Osteoblast (primary cell): ENCODE data around the gene ZBP1. TPM values are rescaled to one million over a fixed set of nuclear protein-coding genes. Genes with fewer than 3 reads are reported as not detected.

Experiments used
- DNase-seq: peaks from one replicate; pipeline ENCODE4 v3.0.0; 2011; ENCODE audit warnings: low spot score, mixed read lengths; ENCODE audit not compliant: insufficient read length; ENCODE audit errors: missing footprints
- H2AFZ ChIP-seq: 2 replicates; pipeline ENCODE4 v1.6.0; 2011; ENCODE audit warnings: mild to moderate bottlenecking, low read length
- H3K27ac ChIP-seq: 2 replicates; pipeline ENCODE4 v1.5.1; 2011; ENCODE audit warnings: mild to moderate bottlenecking, low read depth, low read length, moderate library complexity
- H3K27me3 ChIP-seq: 2 replicates; pipeline ENCODE4 v1.6.0; 2012; ENCODE audit warnings: mild to moderate bottlenecking, control low read depth, inconsistent platforms, low read length, moderate library complexity; ENCODE audit not compliant: insufficient read depth
- H3K36me3 ChIP-seq: 2 replicates; pipeline ENCODE4 v1.5.1; 2011; ENCODE audit warnings: mild to moderate bottlenecking, low read length, control low read depth, moderate library complexity; ENCODE audit not compliant: insufficient read depth
- H3K4me1 ChIP-seq: 2 replicates; pipeline ENCODE4 v1.5.1; 2011; ENCODE audit warnings: mild to moderate bottlenecking, low read length, control low read depth, moderate library complexity; ENCODE audit not compliant: insufficient read depth
- H3K4me2 ChIP-seq: 2 replicates; pipeline ENCODE4 v1.6.0; 2011; ENCODE audit warnings: mild to moderate bottlenecking, low read length; ENCODE audit not compliant: insufficient read depth
- H3K4me3 ChIP-seq: fragments of 200-600 bp; sonication (generic); 3 replicates; pipeline ENCODE4 v1.5.1; 2012; ENCODE audit warnings: mild to moderate bottlenecking, low read length, inconsistent platforms; ENCODE audit not compliant: insufficient read depth
- H3K79me2 ChIP-seq: 2 replicates; pipeline ENCODE4 v1.6.0; 2012; ENCODE audit warnings: mild to moderate bottlenecking, low read length, control low read depth, inconsistent platforms; ENCODE audit not compliant: insufficient read depth
- H3K9me3 ChIP-seq: 2 replicates; pipeline ENCODE4 v1.5.1; 2011; ENCODE audit warnings: low read depth, low read length, control low read depth
- H4K20me1 ChIP-seq: 2 replicates; pipeline ENCODE4 v1.6.0; 2012; ENCODE audit warnings: mild to moderate bottlenecking, low read length, control low read depth; ENCODE audit not compliant: insufficient read depth
- CTCF ChIP-seq: IDR thresholded peaks from 2 replicates; pipeline ENCODE4 v1.5.1; 2011; ENCODE audit warnings: mild to moderate bottlenecking, low read depth, low read length, moderate library complexity; ENCODE audit errors: extremely low read depth
- total RNA-seq: library from RNA; depleted of rRNA; stranded (reverse); fragments of >200 nt; gene quantifications from 2 replicates; pipeline ENCODE4 v1.2.3, GENCODE V29; 2012

The ZBP1 gene
- total RNA-seq, 1 donor: not detected

DNA sequence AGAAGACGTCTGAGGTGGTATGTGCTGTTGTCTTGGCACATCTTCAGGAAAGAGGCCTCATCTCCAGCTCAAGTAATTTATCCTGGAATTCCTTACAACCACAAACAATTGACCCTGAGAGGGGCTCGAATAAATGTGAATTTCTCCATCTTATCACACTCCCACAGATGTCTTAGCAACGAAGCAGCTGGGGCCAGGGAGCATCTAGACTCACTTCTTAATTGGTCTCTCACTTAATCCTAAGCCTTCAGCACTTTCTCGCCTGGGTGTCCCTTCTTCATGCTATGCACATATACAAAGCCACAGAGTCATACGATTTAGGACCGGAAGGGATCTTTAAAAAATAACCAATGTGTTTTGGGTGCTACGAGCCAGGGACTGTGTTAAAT lies 32.2 kb downstream of the ZBP1 start:
- Histone ChIP-seq H3K4me3 (no peak overlapping the region), H2AFZ (no peak overlapping the region), H4K20me1 (no peaks in the 10 kb centered on the region), H3K79me2 (no peaks in the 10 kb centered on the region), H3K27me3 (peaks cover 10% of the 10 kb centered on the region), H3K4me1 (peaks cover 1% of the 10 kb centered on the region), H3K36me3 (no peaks in the 10 kb centered on the region), H3K4me2 (no peak overlapping the region), H3K27ac (no peak overlapping the region), H3K9me3 (peaks cover 2% of the 10 kb centered on the region)
- DNase-seq: peak; percentile 56
- TF ChIP-seq CTCF: no peak

- no peaks in the 10 kb centered on the region for H3K79me2 ChIP-seq
- no peak for TF ChIP-seq CTCF
Measured at GRCh38 chr20:57587278-57587988, 32.8 kb downstream of the ZBP1 start.

GRCh38 chr20:57586943-57587277 lies 33.3 kb downstream of the ZBP1 start:
- peak; percentile 29 for DNase-seq
- Histone ChIP-seq H2AFZ (no peak overlapping the region), H3K4me2 (no peak overlapping the region)

More at GRCh38 chr20:57587278-57587988, 32.8 kb downstream of the ZBP1 start:
- H3K27ac ChIP-seq: no peak overlapping the region
- DNase-seq: peak; percentile 74
- H2AFZ ChIP-seq: no peak overlapping the region
- no peak overlapping the region for H3K4me2 ChIP-seq
- H3K4me3 ChIP-seq: no peak overlapping the region
- peaks cover 7% of the 10 kb centered on the region for H3K4me1 ChIP-seq
- H3K36me3 ChIP-seq: no peaks in the 10 kb centered on the region
- peaks cover 2% of the 10 kb centered on the region for H3K9me3 ChIP-seq
- H3K27me3 ChIP-seq: peaks cover 10% of the 10 kb centered on the region
- H4K20me1 ChIP-seq: no peaks in the 10 kb centered on the region

More at GRCh38 chr20:57586943-57587277, 33.3 kb downstream of the ZBP1 start:
- no peaks in the 10 kb centered on the region for H3K36me3 ChIP-seq
- no peaks in the 10 kb centered on the region for H4K20me1 ChIP-seq
- H3K4me3 ChIP-seq: no peak overlapping the region
- TF ChIP-seq CTCF: no peak
- no peaks in the 10 kb centered on the region for H3K79me2 ChIP-seq
- peaks cover 2% of the 10 kb centered on the region for H3K9me3 ChIP-seq
- H3K4me1 ChIP-seq: peaks cover 7% of the 10 kb centered on the region
- H3K27ac ChIP-seq: no peak overlapping the region
- peaks cover 12% of the 10 kb centered on the region for H3K27me3 ChIP-seq
